GM18861 (cell line): ENCODE results near the gene OLFML1.

Experiments
- ATAC-seq: cut with Tn5 transposase; IDR thresholded peaks from one replicate; pipeline ENCODE4 v1.9.1; 2021; ENCODE audit not compliant: unreplicated experiment

The OLFML1 gene

GRCh38 chr11:7473717-7474116, 11.6 kb upstream of the OLFML1 start:
- ATAC-seq = peak; percentile 94

- no peak for ATAC-seq
Measured at GRCh38 chr11:7480113-7480512, 5.2 kb upstream of the OLFML1 start.

DNA sequence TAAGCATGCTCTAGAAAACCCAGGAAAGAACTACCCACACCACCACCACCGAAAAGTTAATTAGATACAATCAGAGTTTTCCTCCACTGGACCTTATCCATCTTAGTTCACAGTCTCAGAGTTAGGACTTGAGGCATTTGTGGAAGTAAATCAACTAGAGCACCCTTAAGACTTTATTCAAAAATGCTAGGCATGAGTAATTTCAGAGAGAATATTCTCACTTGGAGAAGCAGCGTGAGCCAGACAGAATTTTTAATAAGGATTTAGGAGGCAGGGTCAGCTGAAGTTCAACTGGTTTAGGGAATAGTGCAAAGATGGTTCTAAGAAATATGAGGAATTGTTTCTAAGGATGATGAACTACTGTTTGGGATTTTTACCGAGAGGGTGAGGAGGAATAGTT, 1.2 kb upstream of the OLFML1 start:
- no peak for ATAC-seq

GRCh38 chr11:7484645-7485044, 661 bp upstream of the OLFML1 start:
- no peak for ATAC-seq

- no peak for ATAC-seq
Measured at GRCh38 chr11:7486098-7486780, 933 bp downstream of the OLFML1 start.

DNA sequence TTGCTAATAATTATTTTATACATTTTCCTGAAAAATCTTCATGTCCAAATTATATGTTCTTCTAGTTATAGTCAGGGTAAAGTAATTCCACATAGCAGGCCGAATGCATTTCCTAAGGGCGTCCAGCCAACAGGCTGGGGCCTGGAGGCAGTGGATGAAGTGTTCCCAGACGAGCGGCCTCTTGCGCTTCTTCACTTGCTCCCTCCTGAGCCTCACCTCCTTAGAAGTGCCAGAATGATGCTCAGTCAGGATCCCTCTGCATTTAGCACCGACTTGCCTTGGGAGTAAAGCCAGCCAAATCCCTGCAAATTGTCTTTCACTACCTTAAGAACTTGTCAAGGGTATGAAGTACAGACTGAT, 1.5 kb downstream of the OLFML1 start:
- no peak for ATAC-seq

DNA sequence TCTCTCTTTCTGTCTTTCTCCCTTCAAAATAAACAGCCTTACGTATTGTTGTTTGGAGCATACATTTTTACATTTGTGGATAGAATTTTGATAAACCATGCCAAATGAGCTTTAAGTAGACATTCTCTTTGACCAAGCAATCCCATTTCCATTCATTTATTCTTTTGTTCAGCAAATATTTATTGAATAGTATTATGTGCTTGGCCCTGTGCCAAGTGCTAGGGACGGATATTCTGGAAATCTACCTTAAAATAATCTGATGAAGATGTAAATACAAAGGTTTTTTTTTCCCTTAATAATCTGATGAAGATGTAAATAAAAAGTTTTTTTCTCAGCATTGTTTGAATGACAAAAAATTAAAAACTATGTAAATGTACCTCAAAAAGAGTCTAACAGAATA, 2.1 kb downstream of the OLFML1 start:
- no peak for ATAC-seq

DNA sequence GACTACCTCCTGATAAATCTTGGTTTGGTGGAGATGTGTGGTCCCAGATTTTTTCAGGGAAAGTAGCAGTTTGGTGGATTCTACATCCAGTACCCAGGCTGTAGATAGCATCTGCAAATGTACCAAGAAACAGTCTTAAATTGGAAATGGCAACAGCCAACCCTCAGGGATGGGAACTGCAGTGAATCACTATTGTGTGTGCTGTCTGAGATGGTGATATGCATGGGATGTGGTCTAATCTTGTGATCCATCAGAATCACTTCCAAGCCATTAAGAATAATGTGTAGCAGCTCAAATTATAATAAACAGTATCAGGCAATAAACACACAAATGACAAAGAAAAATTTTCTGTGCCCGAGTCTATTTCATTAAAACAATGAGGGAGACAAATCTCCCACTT, 3.4 kb downstream of the OLFML1 start:
- ATAC-seq = no peak

- ATAC-seq = no peak
Measured at GRCh38 chr11:7489376-7489775, 4.1 kb downstream of the OLFML1 start.

DNA sequence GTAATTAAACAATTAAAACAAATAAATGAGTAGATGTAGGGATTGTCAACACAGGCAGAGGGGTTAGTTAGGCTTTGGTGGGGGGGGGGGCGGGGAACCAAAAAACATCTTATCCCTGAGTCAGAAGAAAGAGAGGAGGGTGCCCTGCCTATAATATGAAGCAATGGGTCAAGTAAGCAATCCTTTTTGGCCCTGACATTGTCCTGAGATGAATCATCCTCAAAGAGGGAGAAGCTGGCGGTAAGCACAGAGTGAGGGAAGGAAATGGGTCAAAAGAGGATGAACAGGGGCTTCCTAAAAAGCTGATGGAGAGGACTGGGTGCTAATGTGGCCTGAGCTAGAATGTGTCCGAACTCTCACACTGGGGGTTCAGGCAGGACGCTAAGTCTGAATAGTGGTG, 4.7 kb downstream of the OLFML1 start:
- ATAC-seq = no peak

DNA sequence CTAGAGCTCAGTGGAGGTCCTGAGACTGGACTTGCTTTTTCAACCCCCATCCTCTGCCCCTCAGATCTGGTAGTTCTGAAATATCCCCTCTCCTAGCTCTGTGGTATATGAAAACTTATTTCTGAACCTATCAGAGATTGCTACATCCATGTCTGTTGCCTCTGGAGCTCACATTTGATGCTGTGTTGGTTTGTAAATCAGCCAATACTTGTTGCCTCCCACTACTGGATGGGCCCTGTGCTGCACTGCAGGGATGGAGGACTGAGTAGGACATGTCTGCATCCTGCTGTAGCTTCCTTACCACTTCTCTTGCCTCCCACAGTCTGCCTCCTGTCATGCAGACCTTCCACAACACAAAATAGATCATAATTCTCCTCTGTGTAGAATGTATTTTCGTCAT, 5.2 kb downstream of the OLFML1 start:
- ATAC-seq = no peak

GRCh38 chr11:7492253-7492652, 6.9 kb downstream of the OLFML1 start:
- ATAC-seq = no peak

DNA sequence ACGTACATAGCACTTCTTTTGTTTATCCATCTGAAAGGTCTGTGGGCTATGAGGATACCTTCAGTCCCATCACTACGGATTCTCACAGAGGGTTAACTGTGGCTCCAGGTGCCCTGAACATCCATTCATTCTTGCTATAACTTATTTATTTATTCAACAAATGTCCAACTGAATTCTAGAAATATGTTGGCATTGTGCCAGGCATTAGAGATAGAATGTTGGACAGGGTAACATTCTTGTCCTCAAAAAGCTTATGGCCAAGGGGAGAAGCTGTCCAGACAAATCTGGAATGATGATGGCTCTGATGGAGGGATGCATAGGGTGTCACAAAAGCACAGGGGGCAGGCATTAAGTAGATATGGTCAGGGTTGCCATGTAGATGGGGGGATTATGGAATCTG, 8.4 kb downstream of the OLFML1 start:
- ATAC-seq = no peak

DNA sequence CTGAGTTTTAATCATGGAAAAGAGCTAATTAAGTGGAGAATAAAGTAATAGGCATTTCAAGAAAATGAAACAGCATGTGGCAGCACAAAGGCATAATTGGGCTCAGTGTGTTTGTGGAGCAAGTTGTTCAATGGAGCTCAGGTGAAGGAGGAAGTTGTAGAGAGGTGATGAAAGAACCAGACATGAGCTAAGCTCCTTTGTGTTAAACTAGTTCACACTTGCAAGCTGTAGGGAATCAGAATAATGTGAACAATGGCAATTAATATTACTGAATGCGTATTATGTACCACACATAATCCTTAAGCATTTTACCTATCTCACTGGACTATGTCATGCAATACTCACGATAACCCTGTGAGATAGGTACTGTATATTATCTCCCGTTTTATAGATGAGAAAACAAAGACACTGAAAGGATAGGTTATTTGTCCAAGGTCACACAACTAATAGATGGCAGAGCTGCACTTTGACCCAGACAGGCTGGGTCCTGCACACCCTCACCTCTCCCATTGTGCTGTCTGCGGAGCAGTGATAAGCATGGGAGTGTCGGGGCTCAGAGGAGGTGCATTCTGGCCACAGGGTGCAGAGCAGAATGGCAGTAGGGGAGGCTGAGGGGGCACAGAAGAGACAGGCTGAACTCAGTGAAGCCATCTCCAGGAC, 8.9 kb downstream of the OLFML1 start:
- ATAC-seq = no peak

DNA sequence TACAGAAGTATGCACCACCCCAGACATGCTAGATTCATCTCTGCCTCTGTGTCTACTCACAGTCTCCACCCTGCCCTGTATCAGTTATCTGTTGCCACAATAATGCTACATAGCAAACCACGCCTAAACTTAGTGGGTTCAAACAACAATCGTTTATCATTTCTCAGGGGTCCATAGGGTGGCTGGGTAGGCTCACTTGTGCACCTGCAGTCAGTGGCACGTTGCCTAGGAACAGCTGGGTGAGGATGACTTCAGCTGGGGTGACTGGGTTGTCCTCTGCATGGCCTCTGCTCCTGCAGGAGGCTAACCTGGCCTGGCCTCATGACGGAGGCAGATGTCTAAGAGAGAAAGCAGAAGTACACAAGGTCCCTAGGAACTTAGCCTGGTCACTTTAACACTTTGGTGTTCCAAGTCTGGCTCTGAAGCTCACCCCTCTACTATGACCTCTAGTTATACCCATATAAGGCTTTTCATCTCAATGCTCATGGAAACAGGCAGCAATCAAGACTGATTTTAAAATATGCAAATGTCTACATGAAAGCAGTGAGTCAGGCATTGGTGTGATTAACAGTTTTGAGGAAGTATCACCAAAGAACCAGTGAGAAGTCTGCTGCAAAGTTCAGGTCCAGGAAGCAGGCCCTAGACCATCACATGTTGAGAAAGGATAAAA, 10.7 kb downstream of the OLFML1 start:
- peak; percentile 92 for ATAC-seq

- ATAC-seq = no peak
Measured at GRCh38 chr11:7498193-7498592, 12.9 kb downstream of the OLFML1 start.

- ATAC-seq = no peak
Measured at GRCh38 chr11:7499081-7499480, 13.8 kb downstream of the OLFML1 start.

GRCh38 chr11:7500251-7500650, 14.9 kb downstream of the OLFML1 start:
- ATAC-seq = no peak

GRCh38 chr11:7501251-7501650, 15.9 kb downstream of the OLFML1 start:
- no peak for ATAC-seq

DNA sequence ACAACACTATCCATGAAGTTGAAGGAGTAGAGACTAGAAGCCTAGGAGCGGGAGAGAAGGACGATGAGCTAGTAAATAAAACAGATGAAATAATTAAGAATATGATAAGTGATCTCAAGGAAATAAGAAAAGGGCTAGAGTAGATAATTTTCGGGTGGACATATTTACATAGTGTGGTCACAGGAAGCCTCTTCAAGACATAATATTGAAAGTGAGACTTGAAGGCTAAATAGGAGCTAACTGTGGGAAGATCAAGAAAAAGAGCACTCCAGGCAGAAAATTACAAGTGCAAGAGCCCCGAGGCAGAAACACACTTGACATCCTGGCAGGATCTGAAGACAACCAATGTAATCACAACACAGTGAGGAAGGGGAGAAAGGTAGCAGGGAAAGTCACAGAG, 16.6 kb downstream of the OLFML1 start:
- ATAC-seq = peak; percentile 48

DNA sequence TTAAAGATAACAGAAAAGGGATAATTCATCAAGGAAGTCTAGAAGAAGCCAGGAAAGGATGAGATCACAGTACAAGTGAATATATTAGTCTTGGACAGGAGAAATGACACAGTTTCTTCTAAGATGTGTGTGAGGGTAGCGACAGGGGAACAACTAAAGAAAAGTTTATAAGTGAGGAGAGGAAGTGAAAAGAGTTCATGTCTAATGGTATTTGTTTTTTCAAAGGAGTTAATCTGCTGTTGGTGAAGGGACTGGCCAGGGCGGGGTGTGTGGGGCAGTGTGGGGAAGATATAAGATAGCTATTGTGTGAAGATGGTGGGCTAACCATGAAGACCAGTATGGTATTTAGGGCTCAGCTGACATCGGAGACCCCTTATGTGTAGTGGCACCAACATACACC, 20.9 kb downstream of the OLFML1 start:
- no peak for ATAC-seq

- no peak for ATAC-seq
Measured at GRCh38 chr11:7508087-7508486, 22.8 kb downstream of the OLFML1 start.
